Astrocyte (in vitro differentiated cells and primary cell): ENCODE results near the gene FMN2.

Source experiments
- EZH2 ChIP-seq: IDR thresholded peaks from 2 replicates; pipeline ENCODE4 v1.6.1; 2012; ENCODE audit warnings: mild to moderate bottlenecking, low read length, inconsistent platforms; ENCODE audit not compliant: insufficient read depth
- TF ChIP-seq, protein P1 (sequence below): IDR thresholded peaks from 2 replicates; pipeline ENCODE4 v1.5.1; 2011; ENCODE audit warnings: low read depth, mild to moderate bottlenecking, inconsistent platforms, low read length, moderate library complexity; ENCODE audit not compliant: insufficient read depth

DNA sequence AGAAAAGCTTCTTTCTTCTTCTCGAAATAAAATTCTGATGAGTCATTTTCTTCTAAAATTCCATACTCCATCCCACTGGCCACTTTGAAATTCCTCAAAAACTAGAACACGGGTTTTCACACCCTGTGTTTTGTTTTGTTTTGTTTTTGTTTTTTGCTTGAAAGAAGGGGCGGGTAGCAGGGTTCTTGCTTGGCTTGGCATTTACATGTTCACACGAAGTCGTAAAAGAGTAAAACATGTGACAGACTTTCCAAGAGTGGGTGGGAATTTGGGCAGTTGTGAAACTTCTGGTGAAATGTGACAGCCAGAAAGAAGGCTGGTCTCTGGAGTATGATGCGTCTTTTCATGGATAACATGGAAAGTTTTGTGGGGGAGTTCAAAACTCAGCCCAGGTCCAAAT lies 47.1 kb upstream of the FMN2 start:
- TF ChIP-seq, protein P1, sequence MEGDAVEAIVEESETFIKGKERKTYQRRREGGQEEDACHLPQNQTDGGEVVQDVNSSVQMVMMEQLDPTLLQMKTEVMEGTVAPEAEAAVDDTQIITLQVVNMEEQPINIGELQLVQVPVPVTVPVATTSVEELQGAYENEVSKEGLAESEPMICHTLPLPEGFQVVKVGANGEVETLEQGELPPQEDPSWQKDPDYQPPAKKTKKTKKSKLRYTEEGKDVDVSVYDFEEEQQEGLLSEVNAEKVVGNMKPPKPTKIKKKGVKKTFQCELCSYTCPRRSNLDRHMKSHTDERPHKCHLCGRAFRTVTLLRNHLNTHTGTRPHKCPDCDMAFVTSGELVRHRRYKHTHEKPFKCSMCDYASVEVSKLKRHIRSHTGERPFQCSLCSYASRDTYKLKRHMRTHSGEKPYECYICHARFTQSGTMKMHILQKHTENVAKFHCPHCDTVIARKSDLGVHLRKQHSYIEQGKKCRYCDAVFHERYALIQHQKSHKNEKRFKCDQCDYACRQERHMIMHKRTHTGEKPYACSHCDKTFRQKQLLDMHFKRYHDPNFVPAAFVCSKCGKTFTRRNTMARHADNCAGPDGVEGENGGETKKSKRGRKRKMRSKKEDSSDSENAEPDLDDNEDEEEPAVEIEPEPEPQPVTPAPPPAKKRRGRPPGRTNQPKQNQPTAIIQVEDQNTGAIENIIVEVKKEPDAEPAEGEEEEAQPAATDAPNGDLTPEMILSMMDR = no peak
- no peak for TF ChIP-seq EZH2
